Muscle layer of colon (tissue), 2 donors: ENCODE results near the gene RPLP1.

Experiments
- H3K27ac ChIP-seq: one replicate; pipeline ENCODE4 v1.7.0; 2013; ENCODE audit warnings: low read depth, mild to moderate bottlenecking, low read length, moderate library complexity
- H3K27me3 ChIP-seq, 2 donors: one replicate each; pipeline ENCODE4 v1.7.0; 2013; ENCODE audit warnings: low read length in 2 of 2, mild to moderate bottlenecking in 2 of 2; ENCODE audit not compliant: insufficient read depth in 2 of 2, control insufficient read depth in 1 of 2
- H3K36me3 ChIP-seq: one replicate; pipeline ENCODE4 v1.7.0; 2013; ENCODE audit warnings: mild to moderate bottlenecking, low read length; ENCODE audit not compliant: insufficient read depth
- H3K4me1 ChIP-seq: one replicate; pipeline ENCODE4 v1.7.0; 2013; ENCODE audit warnings: mild to moderate bottlenecking, low read length; ENCODE audit not compliant: insufficient read depth
- H3K4me3 ChIP-seq, 2 donors: one replicate each; pipeline ENCODE4 v1.7.0; 2013; ENCODE audit warnings: low read length in 2 of 2, low read depth in 1 of 2, mild to moderate bottlenecking in 1 of 2, moderate library complexity in 1 of 2
- H3K9ac ChIP-seq: one replicate; pipeline ENCODE4 v1.7.0; 2013; ENCODE audit warnings: low read length
- H3K9me3 ChIP-seq: one replicate; pipeline ENCODE4 v1.7.0; 2013; ENCODE audit warnings: mild to moderate bottlenecking, low read length
- donor health status: abdominal sarcoma.
- donor health status: Adenocarcinoma of cecum.

RPLP1 gene

GRCh38 chr15:69460481-69460880, 7.9 kb downstream of the RPLP1 start:
- H3K36me3 ChIP-seq: peaks cover 19% of the 10 kb centered on the region
- H3K27ac ChIP-seq: no peak overlapping the region
- H3K4me1 ChIP-seq: peaks cover 36% of the 10 kb centered on the region

GRCh38 chr15:69462030-69462492, 9.4 kb downstream of the RPLP1 start:
- Histone ChIP-seq H3K36me3 (peaks cover 5% of the 10 kb centered on the region), H3K27ac (peak overlapping the region; percentile 55), H3K4me1 (peaks cover 37% of the 10 kb centered on the region), H3K9me3 (no peaks in the 10 kb centered on the region), H3K27me3 (no peaks in the 10 kb centered on the region), H3K4me3 (peak overlapping the region; percentile 65 to 89), H3K9ac (no peak overlapping the region)

More at GRCh38 chr15:69460481-69460880, 7.9 kb downstream of the RPLP1 start:
- no peaks in the 10 kb centered on the region for H3K9me3 ChIP-seq
- H3K27me3 ChIP-seq: no peaks in the 10 kb centered on the region
- no peak overlapping the region for H3K9ac ChIP-seq
- no peak overlapping the region for H3K4me3 ChIP-seq

GRCh38 chr15:69462493-69463181, 10.0 kb downstream of the RPLP1 start:
- peak overlapping the region; percentile 95 for H3K9ac ChIP-seq
- peak overlapping the region; percentile 93 for H3K27ac ChIP-seq
- peaks cover 37% of the 10 kb centered on the region for H3K4me1 ChIP-seq
- H3K4me3 ChIP-seq: peak overlapping the region; percentile 65 to 89
- H3K36me3 ChIP-seq: peaks cover under 1% of the 10 kb centered on the region
- H3K27me3 ChIP-seq: no peaks in the 10 kb centered on the region
- no peaks in the 10 kb centered on the region for H3K9me3 ChIP-seq

- peak overlapping the region; percentile 65 to 89 for H3K4me3 ChIP-seq
- no peaks in the 10 kb centered on the region for H3K27me3 ChIP-seq
- peak overlapping the region; percentile 93 for H3K27ac ChIP-seq
- peaks cover 37% of the 10 kb centered on the region for H3K4me1 ChIP-seq
- no peaks in the 10 kb centered on the region for H3K9me3 ChIP-seq
- H3K9ac ChIP-seq: peak overlapping the region; percentile 95
- H3K36me3 ChIP-seq: no peaks in the 10 kb centered on the region
These were observed 10.7 kb downstream of the RPLP1 start for GRCh38 chr15:69463182-69463756.

- Histone ChIP-seq H3K4me1 (peaks cover 37% of the 10 kb centered on the region), H3K4me3 (no peak overlapping the region), H3K9ac (no peak overlapping the region), H3K9me3 (no peaks in the 10 kb centered on the region), H3K27me3 (no peaks in the 10 kb centered on the region), H3K27ac (no peak overlapping the region), H3K36me3 (no peaks in the 10 kb centered on the region)
These were observed 12.6 kb downstream of the RPLP1 start for GRCh38 chr15:69465253-69465652.

- H3K4me1 ChIP-seq: peaks cover 25% of the 10 kb centered on the region
- no peak overlapping the region for H3K27ac ChIP-seq
- H3K36me3 ChIP-seq: no peaks in the 10 kb centered on the region
- H3K4me3 ChIP-seq: no peak overlapping the region
- no peaks in the 10 kb centered on the region for H3K27me3 ChIP-seq
- H3K9me3 ChIP-seq: no peaks in the 10 kb centered on the region
- no peak overlapping the region for H3K9ac ChIP-seq
These were observed 14.1 kb downstream of the RPLP1 start for GRCh38 chr15:69466733-69467132.

- Histone ChIP-seq H3K27ac (no peak overlapping the region), H3K27me3 (no peaks in the 10 kb centered on the region), H3K4me1 (peaks cover 19% of the 10 kb centered on the region), H3K36me3 (no peaks in the 10 kb centered on the region), H3K4me3 (no peak overlapping the region), H3K9ac (no peak overlapping the region), H3K9me3 (no peaks in the 10 kb centered on the region)
These were observed 15.0 kb downstream of the RPLP1 start for GRCh38 chr15:69467636-69468035.

- no peaks in the 10 kb centered on the region for H3K36me3 ChIP-seq
- H3K4me3 ChIP-seq: no peak overlapping the region
- H3K9me3 ChIP-seq: no peaks in the 10 kb centered on the region
- H3K4me1 ChIP-seq: peaks cover 13% of the 10 kb centered on the region
- no peak overlapping the region for H3K9ac ChIP-seq
- H3K27ac ChIP-seq: no peak overlapping the region
- H3K27me3 ChIP-seq: no peaks in the 10 kb centered on the region
These were observed 15.9 kb downstream of the RPLP1 start for GRCh38 chr15:69468241-69469121.

GRCh38 chr15:69469467-69470201, 17.0 kb downstream of the RPLP1 start:
- Histone ChIP-seq H3K27ac (no peak overlapping the region), H3K27me3 (no peaks in the 10 kb centered on the region), H3K9me3 (no peaks in the 10 kb centered on the region), H3K9ac (no peak overlapping the region), H3K4me3 (no peak overlapping the region), H3K4me1 (peaks cover 11% of the 10 kb centered on the region), H3K36me3 (no peaks in the 10 kb centered on the region)

GRCh38 chr15:69472046-69472445, 19.4 kb downstream of the RPLP1 start:
- H3K9ac ChIP-seq: no peak overlapping the region
- no peaks in the 10 kb centered on the region for H3K4me1 ChIP-seq
- no peak overlapping the region for H3K27ac ChIP-seq
- no peaks in the 10 kb centered on the region for H3K36me3 ChIP-seq
- no peaks in the 10 kb centered on the region for H3K9me3 ChIP-seq
- H3K4me3 ChIP-seq: no peak overlapping the region
- H3K27me3 ChIP-seq: no peaks in the 10 kb centered on the region

- Histone ChIP-seq H3K36me3 (no peaks in the 10 kb centered on the region), H3K4me1 (no peaks in the 10 kb centered on the region), H3K27me3 (no peaks in the 10 kb centered on the region), H3K4me3 (no peak overlapping the region), H3K27ac (no peak overlapping the region), H3K9ac (no peak overlapping the region), H3K9me3 (no peaks in the 10 kb centered on the region)
These were observed 19.9 kb downstream of the RPLP1 start for GRCh38 chr15:69472562-69472961.
